ENCODE results near the gene CLIP2.

DNA sequence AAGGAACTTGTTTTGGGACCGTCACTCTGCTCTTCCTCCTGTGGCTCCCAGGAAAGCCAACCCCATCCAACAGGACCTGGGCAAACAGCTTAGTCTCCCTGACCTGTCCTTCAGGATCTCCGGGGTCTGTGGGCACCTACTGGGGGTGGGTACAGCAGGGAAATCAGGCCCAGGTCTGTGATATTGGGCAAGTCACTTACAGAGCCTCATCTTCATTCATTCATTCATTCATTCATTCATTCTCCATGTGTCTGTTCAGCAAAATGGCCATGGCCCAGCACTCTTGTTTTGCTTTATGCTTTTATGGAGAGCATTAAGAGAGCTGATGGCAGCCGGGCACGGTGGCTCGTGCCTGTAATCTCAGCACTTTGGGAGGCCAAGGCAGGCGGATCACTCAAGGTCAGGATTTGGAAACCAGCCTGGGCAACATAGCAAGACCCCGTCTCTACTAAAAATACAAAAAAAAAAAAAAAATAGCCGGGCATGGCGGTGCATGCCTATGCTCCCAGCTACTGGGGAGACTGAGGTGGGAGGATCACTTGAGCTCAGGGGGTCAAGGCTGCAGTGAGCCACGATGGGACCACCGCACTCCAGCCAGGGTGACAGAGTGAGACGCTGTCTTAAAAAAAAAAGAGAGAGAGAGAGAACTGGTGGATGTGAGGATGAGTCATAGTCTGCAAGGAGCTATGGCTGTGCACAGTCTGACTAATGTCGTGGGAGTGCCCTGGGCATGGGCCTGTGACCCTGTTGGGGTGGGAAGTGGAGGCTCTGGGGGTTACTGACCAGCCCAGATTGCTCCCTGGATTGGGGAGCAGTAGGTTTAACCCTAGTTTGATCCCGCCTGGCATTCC, 54.3 kb downstream of the CLIP2 start:
- TF ChIP-seq, protein P1, sequence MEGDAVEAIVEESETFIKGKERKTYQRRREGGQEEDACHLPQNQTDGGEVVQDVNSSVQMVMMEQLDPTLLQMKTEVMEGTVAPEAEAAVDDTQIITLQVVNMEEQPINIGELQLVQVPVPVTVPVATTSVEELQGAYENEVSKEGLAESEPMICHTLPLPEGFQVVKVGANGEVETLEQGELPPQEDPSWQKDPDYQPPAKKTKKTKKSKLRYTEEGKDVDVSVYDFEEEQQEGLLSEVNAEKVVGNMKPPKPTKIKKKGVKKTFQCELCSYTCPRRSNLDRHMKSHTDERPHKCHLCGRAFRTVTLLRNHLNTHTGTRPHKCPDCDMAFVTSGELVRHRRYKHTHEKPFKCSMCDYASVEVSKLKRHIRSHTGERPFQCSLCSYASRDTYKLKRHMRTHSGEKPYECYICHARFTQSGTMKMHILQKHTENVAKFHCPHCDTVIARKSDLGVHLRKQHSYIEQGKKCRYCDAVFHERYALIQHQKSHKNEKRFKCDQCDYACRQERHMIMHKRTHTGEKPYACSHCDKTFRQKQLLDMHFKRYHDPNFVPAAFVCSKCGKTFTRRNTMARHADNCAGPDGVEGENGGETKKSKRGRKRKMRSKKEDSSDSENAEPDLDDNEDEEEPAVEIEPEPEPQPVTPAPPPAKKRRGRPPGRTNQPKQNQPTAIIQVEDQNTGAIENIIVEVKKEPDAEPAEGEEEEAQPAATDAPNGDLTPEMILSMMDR (IDR thresholded peaks at IDR 0.05) = no peak
- no peak for TF ChIP-seq POLR2A (IDR thresholded peaks at IDR 0.05)

Measured in Peyer's patch (tissue), 4 donors.